GM19452 (cell line): Measurements from ENCODE around the gene GLYR1.

ENCODE experiments used
- ATAC-seq: cut with Tn5 transposase; IDR thresholded peaks from one replicate; pipeline ENCODE4 v1.9.1; 2021; ENCODE audit not compliant: unreplicated experiment

GLYR1 gene

GRCh38 chr16:4811242-4811641, 35.8 kb downstream of the GLYR1 start:
- no peak for ATAC-seq

GRCh38 chr16:4806280-4806679, 40.8 kb downstream of the GLYR1 start:
- no peak for ATAC-seq

DNA sequence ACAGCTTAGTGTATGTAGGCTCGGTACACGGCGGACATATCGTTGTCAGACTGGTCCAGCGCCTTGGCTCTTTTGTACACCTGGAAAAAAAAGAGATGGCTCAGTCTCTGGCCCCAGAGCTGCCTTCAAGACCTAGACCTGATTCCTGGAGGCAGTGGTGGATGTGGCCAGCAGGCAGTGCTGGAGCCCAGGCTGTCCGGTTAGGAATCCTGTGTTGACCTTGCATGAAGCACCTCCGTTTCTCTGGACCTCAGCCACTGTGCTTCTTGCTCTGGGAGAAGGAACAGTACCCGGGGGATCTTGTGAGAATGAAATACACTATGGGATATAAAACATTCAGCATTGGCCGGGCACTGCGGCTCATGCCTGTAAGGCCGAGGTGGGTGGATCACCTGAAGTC, 41.9 kb downstream of the GLYR1 start:
- ATAC-seq: no peak

GRCh38 chr16:4803898-4804762, 43.0 kb downstream of the GLYR1 start:
- ATAC-seq: no peak

DNA sequence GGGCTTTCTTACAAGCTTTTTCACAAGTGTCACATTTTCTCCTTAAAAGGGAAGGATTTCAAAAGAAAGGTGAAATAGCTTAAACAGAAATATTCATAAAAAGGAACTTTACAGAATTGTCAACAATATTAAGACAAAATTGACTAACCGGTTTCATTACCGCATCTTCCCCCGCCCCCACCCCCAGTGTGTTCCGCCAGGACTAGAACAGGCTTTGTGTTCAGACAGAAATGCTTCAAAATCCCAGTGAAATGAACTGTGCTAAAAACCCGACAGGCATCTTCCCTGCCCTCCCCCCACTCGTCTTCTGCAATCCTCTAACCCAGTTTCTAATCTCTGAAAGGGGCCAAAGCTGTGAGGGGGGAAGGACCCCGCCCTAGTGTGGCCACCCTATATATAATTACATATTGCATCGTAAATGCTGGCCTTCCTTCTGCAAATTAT, 43.7 kb downstream of the GLYR1 start:
- ATAC-seq: no peak

DNA sequence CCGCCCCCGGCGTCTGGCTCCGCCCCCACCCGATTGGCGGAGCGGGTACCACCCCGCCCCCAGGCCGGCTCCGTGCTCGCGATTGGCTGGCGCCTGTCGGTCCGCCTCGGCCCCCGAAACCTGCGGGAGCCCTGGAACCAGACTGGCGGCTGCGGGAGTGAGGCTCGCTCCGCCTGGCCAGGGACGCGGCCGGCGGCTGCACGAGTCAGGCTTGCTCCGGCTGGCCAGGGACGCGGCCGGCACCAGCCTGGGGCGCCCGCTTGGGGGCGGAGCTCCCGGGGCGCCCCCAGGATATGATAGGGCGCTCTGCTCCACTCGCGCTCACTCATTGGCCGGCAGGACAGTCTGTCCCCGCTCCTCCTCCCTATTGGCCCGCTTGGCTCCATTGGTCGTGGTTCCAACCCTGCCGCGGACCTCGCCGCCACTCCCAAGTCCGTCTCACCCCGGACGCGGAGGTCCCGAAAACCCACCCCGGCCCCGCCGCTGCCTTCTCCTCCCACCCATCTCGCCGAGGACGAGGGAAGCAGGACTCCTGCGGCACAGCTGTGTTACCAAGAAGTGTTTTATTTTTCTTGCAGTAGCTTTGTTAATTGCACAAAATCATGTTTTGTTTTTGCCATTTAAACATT, 44.3 kb downstream of the GLYR1 start:
- ATAC-seq: peak; percentile 91

DNA sequence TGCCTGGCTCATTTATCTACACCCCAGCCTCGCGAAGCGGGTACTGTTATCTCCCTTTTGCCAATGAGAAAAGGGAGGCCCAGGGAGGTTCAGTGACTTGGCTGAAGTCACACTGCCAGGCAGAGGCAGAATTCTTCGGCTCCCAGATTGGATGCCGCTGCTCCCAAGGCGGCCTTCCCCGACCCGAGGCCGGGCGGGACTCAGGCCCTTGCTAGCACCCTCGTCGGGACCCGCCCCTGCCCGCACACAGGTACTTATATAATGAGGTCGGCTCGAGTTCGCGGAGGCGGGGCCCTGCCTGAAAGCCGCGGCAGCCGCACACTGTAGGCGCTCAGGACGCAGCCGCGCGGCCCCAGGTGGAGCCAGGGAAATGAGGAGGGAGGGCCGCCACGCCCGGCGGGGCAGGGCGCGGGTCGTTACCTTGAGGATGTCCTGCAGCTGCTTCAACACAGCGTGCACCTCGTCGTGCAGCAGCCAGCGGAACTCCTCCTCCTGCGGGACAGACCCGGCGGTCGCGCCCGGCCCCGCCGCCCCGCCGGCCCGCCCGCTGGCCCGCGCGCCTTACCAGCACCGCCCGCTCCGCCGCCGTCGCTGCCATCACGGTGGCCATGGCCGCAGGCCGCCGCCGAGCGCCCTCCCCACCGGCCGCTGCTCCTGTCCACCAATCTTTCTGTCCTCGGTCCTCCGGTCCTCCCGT, 45.0 kb downstream of the GLYR1 start, which contains the start of gene ROGDI:
Gene ROGDI, minus strand, starts transcription at position 672 of the 697 bp plus-strand sequence. Its CDS starts 62 bp downstream, at position 610.
- peak; percentile 60 for ATAC-seq

- no peak for ATAC-seq
Measured at GRCh38 chr16:4801051-4801961, 45.8 kb downstream of the GLYR1 start.

GRCh38 chr16:4800290-4801041, 46.6 kb downstream of the GLYR1 start:
- no peak for ATAC-seq

DNA sequence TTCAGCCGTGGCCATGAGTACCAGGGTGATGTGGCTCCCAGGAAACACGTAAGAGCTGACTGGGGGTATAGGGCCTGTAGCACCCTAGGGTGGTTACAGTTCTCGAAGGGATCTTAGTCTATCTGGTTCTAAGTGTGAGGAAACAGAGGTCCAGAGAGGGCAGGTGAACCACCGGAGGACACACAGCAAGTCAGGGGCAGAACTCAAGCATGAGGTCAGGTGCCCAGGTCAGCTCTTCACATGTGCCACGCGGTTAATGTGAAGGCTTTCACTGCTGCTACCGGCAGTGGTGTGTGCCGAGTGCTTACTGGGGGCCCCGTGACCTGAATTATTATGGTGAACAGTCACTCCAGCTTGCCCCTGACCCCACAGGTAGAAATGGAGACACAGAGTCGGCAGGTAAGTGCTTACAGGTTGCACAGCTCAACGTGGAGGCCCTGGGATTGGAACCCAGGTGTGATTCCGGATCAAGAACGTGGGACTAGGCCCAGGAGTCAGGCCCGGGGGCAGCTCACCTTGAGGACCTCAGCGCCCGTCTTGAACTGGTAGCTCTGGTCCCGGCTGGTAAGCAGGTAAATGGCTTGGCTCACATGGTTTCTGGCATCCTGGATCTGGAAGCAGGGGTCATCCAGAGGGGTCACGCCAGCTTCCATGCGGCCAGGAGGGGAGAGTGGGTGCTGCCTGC, 47.8 kb downstream of the GLYR1 start:
- no peak for ATAC-seq

DNA sequence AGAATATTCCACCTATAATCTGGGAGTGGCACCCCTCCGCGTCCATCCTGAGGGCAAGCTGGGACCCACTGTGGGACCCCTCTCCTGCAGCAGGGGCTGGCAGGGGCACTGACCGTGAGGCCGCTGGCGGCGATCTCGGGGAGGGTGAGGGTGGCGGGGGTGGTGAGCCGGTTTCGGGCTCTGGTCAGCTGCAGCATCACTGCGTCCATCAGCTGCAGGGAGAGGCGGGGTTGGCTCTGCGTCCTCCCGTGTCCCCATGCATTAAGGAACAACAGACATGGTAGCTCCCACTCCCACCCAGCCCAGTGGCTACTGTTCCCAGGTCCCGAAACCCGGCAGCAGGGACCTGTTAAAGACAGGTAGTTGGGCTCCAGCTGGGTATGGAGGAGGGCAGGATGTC, 48.6 kb downstream of the GLYR1 start:
- ATAC-seq: no peak

- no peak for ATAC-seq
Measured at GRCh38 chr16:4797805-4798252, 49.3 kb downstream of the GLYR1 start.

DNA sequence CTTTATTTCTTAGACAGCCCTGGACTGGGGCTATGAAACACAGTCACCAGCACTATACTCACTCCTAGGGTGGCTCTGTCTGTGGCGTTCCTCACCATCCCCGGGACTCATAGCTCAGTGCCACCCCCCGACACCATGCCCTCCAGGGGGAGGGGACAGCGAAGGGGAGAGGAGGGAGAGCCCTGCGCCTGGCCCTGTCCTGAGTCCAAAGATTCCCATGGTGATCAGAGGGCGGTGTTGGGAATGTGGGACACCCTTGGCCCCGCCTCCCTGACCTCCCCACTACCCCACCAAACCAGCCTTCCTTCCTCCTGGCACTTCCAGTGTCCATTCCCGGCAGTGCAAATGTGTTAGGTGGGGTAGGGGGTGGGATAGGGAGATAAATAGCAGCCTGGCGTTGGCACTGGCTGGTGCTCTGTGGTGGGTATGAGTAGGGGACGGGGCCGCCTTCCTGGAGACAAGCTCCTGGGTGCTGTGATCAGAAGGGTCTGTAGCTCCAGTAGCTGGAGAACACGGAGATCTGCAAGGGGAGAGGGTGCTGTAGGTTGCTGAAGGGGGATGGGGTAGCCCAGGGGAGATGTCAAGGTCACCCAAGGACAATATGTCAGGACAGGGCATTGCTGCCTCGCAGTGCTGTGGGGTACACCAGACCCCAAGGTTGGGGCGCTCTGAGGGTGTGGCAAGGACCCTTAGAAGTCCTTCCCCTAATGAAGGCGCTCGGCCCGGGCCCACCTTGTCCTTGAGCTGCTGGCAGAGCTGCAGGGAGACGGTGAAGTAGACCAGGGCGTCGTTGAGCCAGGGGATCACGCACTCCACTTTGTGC, 49.9 kb downstream of the GLYR1 start:
- no peak for ATAC-seq

DNA sequence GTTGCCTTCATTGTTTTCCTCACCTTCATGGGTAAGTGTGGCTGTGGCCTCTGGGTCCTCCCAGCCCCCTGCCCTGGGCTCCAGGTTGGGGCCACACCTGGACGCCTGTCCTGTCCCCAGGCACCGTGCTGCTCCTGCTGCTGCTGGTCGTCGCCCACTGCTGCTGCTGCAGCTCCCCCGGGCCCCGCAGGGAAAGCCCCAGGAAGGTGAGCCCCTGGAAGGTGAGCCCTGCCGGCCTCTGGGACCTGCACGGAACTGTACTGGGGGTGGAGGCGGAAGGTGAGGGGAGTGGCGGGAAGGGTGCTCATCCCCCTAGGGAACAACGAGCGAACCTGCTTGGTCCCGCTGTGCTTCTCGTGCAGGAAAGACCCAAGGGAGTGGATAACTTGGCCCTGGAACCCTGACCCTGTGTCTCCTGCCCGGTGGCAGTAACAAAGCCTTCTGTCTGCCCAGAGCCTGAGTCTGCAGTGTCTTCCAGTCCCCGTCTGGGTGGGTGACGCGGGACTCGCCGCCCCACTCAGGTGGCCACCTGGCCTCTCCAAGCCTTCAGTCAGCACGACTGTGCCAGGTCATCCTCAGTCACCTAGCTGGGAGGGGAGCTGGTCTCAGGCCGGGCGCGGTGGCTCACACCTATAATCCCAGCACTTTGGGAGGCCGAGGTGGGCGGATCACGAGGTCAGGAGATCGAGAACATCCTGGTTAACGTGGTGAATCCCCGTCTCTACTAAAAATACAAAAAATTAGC, 51.1 kb downstream of the GLYR1 start:
- ATAC-seq: no peak

DNA sequence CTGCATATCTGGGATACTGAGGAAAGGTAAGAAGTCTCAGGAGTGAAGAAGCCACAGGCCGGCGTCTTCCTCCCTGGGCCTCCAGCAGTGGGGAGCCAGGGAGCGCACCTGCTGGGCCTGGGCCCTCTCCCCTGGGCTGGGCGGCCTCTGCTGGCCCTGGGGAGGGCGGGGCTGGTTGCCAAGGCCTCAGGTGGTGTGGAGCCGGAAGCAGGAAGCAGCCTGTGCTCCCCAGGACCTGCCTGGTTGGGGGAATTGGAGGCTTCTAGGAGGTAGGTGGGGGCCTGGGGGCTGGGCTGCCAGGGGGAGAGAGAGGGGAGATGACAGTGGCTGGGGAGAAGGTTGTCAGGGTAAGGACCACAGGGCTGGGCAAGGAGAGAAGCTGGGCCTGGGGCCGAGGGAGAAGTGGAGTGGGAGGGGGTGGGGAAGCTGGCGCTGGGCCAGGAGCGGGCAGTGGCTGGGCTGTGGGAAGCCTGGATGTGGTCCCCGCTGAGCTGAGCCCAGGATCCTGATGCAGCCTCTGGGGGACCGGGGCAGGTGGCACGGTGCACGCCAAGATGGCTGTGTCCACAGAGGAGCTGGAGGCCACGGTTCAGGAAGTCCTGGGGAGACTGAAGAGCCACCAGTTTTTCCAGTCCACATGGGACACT, 51.8 kb downstream of the GLYR1 start, which contains the start of gene SMIM22:
Gene SMIM22, plus strand, starts transcription at position 189 of the 647 bp plus-strand sequence. Its CDS starts 366 bp downstream, at position 555.
- ATAC-seq: no peak

GRCh38 chr16:4792951-4793513, 54.1 kb downstream of the GLYR1 start:
- ATAC-seq: no peak

GRCh38 chr16:4790871-4791270, 56.2 kb downstream of the GLYR1 start:
- ATAC-seq: no peak
